A673 (cell line): ENCODE data around the gene MYOZ1. TPM values are rescaled to one million over a fixed set of nuclear protein-coding genes. Genes with fewer than 3 reads are reported as not detected.

Source experiments
- BruUV-seq: library from RNA; stranded (reverse); fragments of 400-500 nt; replicated peaks from 2 replicates; lab custom pipeline; 2021; lab: Mats Ljungman, UMichigan
- CTCF ChIA-PET: fragments of 300-600 bp; sonication (Branson Sonifier 250); formaldehyde crosslinking; loops from one replicate; lab custom pipeline; 2022; ENCODE audit warnings: antibody characterized with exemption; lab: Charles Lee
- POLR2A ChIA-PET: fragments of 300-600 bp; sonication (Branson Sonifier 250); formaldehyde crosslinking; loops from one replicate; lab custom pipeline; 2022; ENCODE audit warnings: antibody characterized with exemption; ENCODE audit not compliant: low non-redundant PET; lab: Charles Lee
- DNase-seq: peaks from one replicate; pipeline ENCODE4 v3.0.0-alpha.2; 2015; ENCODE audit warnings: low spot score
- H3K27ac ChIP-seq: fragments of 200-600 bp; sonication (generic); 2 replicates; pipeline ENCODE4 v1.5.1; 2016; ENCODE audit warnings: mixed run types, low read depth, mild to moderate bottlenecking, mixed read lengths, antibody characterized with exemption, low read length; ENCODE audit not compliant: poor library complexity, severe bottlenecking
- H3K27me3 ChIP-seq: fragments of 200-600 bp; sonication (generic); replicated peaks from 2 replicates; pipeline ENCODE4 v1.6.1; 2017; ENCODE audit warnings: mixed run types, low read depth, mild to moderate bottlenecking, mixed read lengths, antibody characterized with exemption, low read length; ENCODE audit not compliant: insufficient read depth, poor library complexity
- H3K36me3 ChIP-seq: fragments of 200-600 bp; sonication (generic); 2 replicates; pipeline ENCODE4 v1.6.1; 2016; ENCODE audit warnings: mixed run types, mild to moderate bottlenecking, mixed read lengths, antibody characterized with exemption, low read length; ENCODE audit not compliant: insufficient read depth, poor library complexity, severe bottlenecking
- H3K4me1 ChIP-seq: fragments of 200-600 bp; sonication (generic); 2 replicates; pipeline ENCODE4 v1.6.1; 2017; ENCODE audit warnings: mixed run types, mild to moderate bottlenecking, mixed read lengths, antibody characterized with exemption, low read length; ENCODE audit not compliant: insufficient read depth, poor library complexity, severe bottlenecking
- H3K4me3 ChIP-seq: fragments of 200-600 bp; sonication (generic); 2 replicates; pipeline ENCODE4 v1.5.1; 2016; ENCODE audit warnings: low read depth, mixed run types, mild to moderate bottlenecking, mixed read lengths, low read length; ENCODE audit not compliant: poor library complexity, severe bottlenecking
- H3K9me3 ChIP-seq: fragments of 200-600 bp; sonication (generic); 2 replicates; pipeline ENCODE4 v1.6.1; 2016; ENCODE audit warnings: mixed run types, low read depth, mild to moderate bottlenecking, mixed read lengths, antibody characterized with exemption, low read length; ENCODE audit not compliant: poor library complexity, severe bottlenecking
- CTCF ChIP-seq: fragments of 300-800, 200-600 bp; sonication (generic); conservative IDR thresholded peaks from 2 replicates; pipeline ENCODE4 v1.5.1; 2017; ENCODE audit warnings: low read depth, mild to moderate bottlenecking, antibody characterized with exemption, low read length, moderate library complexity, mixed read lengths
- EZH2 ChIP-seq: fragments of 200-600 bp; sonication (generic); IDR thresholded peaks from 2 replicates; pipeline ENCODE4 v1.6.1; 2017; ENCODE audit warnings: borderline replicate concordance, low read depth, mild to moderate bottlenecking, mixed read lengths, antibody characterized with exemption, low read length; ENCODE audit not compliant: poor library complexity, severe bottlenecking
- intact Hi-C: fragments of 100-400 bp; cut with micrococcal nuclease; formaldehyde crosslinking; loops from one replicate; pipeline ENCODE4 v1.10.0; 2022; ENCODE audit not compliant: unreplicated experiment
- total RNA-seq: library from RNA; stranded (reverse); gene quantifications from 2 replicates; pipeline ENCODE4 v1.2.3, GENCODE V29; 2021

Gene MYOZ1
- total RNA-seq, 1 experiment from 2014 or later, result 0.19 TPM

GRCh38 chr10:73646598-73647041 lies 5.3 kb upstream of the MYOZ1 start:
- Histone ChIP-seq H3K27me3 (no peaks in the 10 kb centered on the region), H3K4me1 (peaks cover 6% of the 10 kb centered on the region), H3K4me3 (no peak overlapping the region), H3K36me3 (no peaks in the 10 kb centered on the region), H3K27ac (no peak overlapping the region), H3K9me3 (no peaks in the 10 kb centered on the region)
- ChIA-PET POLR2A (interaction anchor here (0.6 kb wide), 1 partner anchor 201 kb away, joined by 3 read pairs; no protein-coding TSS in a partner anchor), CTCF (no interaction called here)
- intact Hi-C loops, result no loop called here
- no peak for DNase-seq
- no TSS peak for BruUV-seq
- TF ChIP-seq EZH2, result no peak
- no peak for TF ChIP-seq CTCF

DNA sequence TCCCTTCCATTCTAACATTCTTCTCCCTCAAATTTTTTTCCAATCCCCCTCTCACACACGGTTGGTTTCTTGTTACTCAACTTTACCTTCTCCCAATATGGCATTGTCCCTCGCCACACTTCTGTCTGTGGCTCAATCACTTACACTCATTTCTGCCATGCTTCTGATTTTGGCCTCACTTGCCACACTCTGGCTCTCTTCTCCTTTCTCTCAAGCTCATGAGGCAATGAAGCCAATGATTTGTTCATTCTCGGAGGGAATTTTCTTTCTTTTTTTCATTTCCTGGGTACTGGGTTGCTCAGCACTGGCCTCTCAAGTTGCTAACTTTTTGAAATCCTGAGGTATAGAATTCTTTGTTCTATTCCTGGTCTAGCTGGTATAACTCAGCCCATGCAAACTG lies 4.0 kb upstream of the MYOZ1 start:
- CTCF ChIA-PET, result no interaction called here
- no peak overlapping the region for H3K27ac ChIP-seq
- no TSS peak for BruUV-seq
- POLR2A ChIA-PET, result no interaction called here
- DNase-seq, result no peak
- H3K36me3 ChIP-seq, result no peaks in the 10 kb centered on the region
- H3K4me1 ChIP-seq, result peaks cover 6% of the 10 kb centered on the region
- H3K4me3 ChIP-seq, result no peak overlapping the region
- intact Hi-C loops, result no loop called here
- no peaks in the 10 kb centered on the region for H3K9me3 ChIP-seq
- no peaks in the 10 kb centered on the region for H3K27me3 ChIP-seq
- no peak for TF ChIP-seq EZH2
- TF ChIP-seq CTCF, result no peak

GRCh38 chr10:73644767-73645166 lies 3.5 kb upstream of the MYOZ1 start:
- BruUV-seq, result no TSS peak
- CTCF ChIA-PET, result interaction anchor here (2.2 kb wide), 1 partner anchor 115 kb away, joined by 6 read pairs; no protein-coding TSS in a partner anchor
- no peaks in the 10 kb centered on the region for H3K9me3 ChIP-seq

More at GRCh38 chr10:73644767-73645166, 3.5 kb upstream of the MYOZ1 start:
- Histone ChIP-seq H3K4me1 (peaks cover 6% of the 10 kb centered on the region), H3K27ac (no peak overlapping the region), H3K36me3 (no peaks in the 10 kb centered on the region), H3K27me3 (no peaks in the 10 kb centered on the region), H3K4me3 (no peak overlapping the region)
- intact Hi-C loops, result loop anchor here (1.0 kb wide), 2 partner anchors 115 to 380 kb away; no protein-coding TSS in a partner anchor
- DNase-seq, result no peak
- POLR2A ChIA-PET, result no interaction called here
- TF ChIP-seq CTCF (no peak), EZH2 (no peak)
